Smooth muscle cell (in vitro differentiated cells): ENCODE data around the gene TFAP2A. TPM values are rescaled to one million over a fixed set of nuclear protein-coding genes. Genes with fewer than 3 reads are reported as not detected.

Source experiments
- DNase-seq: peaks from one replicate; lab custom pipeline; 2025; ENCODE audit not compliant: unreplicated experiment; lab: John Stamatoyannopoulos, UW
- H2AFZ ChIP-seq: fragments of 200-600 bp; sonication (generic); 2 replicates; pipeline ENCODE4 v1.6.0; 2016; ENCODE audit warnings: antibody characterized with exemption, low read depth, mild to moderate bottlenecking
- H3F3A ChIP-seq: fragments of 200-600 bp; sonication (generic); 2 replicates; pipeline ENCODE4 v1.6.0; 2017; ENCODE audit warnings: antibody characterized with exemption, low read depth
- H3K27ac ChIP-seq: fragments of 200-600 bp; sonication (generic); 2 replicates; pipeline ENCODE4 v1.5.1; 2016; ENCODE audit warnings: low read depth, mild to moderate bottlenecking
- H3K27me3 ChIP-seq: fragments of 200-600 bp; sonication (generic); 2 replicates; pipeline ENCODE4 v1.6.1; 2016; ENCODE audit warnings: low read depth, mild to moderate bottlenecking
- H3K36me3 ChIP-seq: fragments of 200-600 bp; sonication (generic); 2 replicates; pipeline ENCODE4 v1.5.1; 2016; ENCODE audit warnings: low read depth
- H3K4me1 ChIP-seq: fragments of 200-600 bp; sonication (generic); 2 replicates; pipeline ENCODE4 v1.5.1; 2016; ENCODE audit warnings: low read depth
- H3K4me2 ChIP-seq: fragments of 200-600 bp; sonication (generic); 2 replicates; pipeline ENCODE4 v1.6.0; 2016; ENCODE audit warnings: mild to moderate bottlenecking
- H3K4me3 ChIP-seq: fragments of 200-600 bp; sonication (generic); 2 replicates; pipeline ENCODE4 v1.5.1; 2016; ENCODE audit warnings: mild to moderate bottlenecking
- H3K79me2 ChIP-seq: fragments of 200-600 bp; sonication (generic); 2 replicates; pipeline ENCODE4 v1.6.0; 2016; ENCODE audit warnings: low read depth, mild to moderate bottlenecking
- H3K9ac ChIP-seq: fragments of 200-600 bp; sonication (generic); 2 replicates; pipeline ENCODE4 v1.6.0; 2016; ENCODE audit warnings: low read depth
- H3K9me3 ChIP-seq: fragments of 200-600 bp; sonication (generic); replicated peaks from 2 replicates; pipeline ENCODE4 v1.5.1; 2016; ENCODE audit warnings: low read depth
- H4K20me1 ChIP-seq: fragments of 200-600 bp; sonication (generic); 2 replicates; pipeline ENCODE4 v1.6.0; 2016; ENCODE audit warnings: low read depth
- WGBS: methylation state at CpG from one replicate; pipeline ENCODE4 v1.1.7; 2016; ENCODE audit warnings: low lambda C conversion rate; 5-methylcytosine and 5-hydroxymethylcytosine counted together
- polyA plus RNA-seq: library from polyadenylated mRNA; unstranded; fragments of >200 nt; fragmentation: Nextera tagmentation; extraction: Ambion mirVana; gene quantifications from 2 replicates; pipeline ENCODE4 v1.2.1, GENCODE V29; 2016
- total RNA-seq: library from RNA; depleted of rRNA; stranded (reverse); fragments of >200 nt; gene quantifications from 2 replicates; pipeline ENCODE4 v1.2.3, GENCODE V29; 2014
- TF ChIP-seq, protein P1 (sequence below): fragments of 200-600 bp; sonication (generic); IDR thresholded peaks from 2 replicates; pipeline ENCODE4 v1.5.1; 2017; ENCODE audit warnings: borderline replicate concordance, mild to moderate bottlenecking, antibody characterized with exemption; ENCODE audit not compliant: insufficient read depth, poor library complexity, severe bottlenecking

Gene TFAP2A
- total and polyA plus RNA-seq, 2 experiments from 2014 or later = 10.1 to 13.6 TPM

DNA sequence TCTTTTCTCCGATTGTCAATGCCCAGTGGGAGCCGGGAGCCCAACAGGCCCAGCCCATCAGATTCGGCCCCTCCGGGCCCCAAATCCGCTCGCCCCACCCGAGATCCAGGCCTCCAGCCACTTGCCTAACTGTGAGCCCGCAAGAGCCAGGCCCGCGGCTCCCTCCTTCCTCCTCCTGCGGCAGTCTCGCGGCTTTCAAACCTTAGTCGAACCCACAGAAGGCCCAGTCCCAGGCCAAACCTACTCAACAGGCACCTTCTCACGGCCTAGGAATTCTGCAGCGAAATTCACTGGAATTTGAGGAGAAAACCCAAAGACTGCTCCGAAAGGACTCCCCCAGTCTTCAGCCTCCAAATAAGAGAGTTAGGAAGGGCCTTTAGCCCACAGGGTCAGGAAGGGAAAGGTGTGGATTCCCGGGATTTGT lies 2.8 kb upstream of the TFAP2A start:
- H3K9me3 ChIP-seq = no peaks in the 10 kb centered on the region
- no peaks in the 10 kb centered on the region for H4K20me1 ChIP-seq
- TF ChIP-seq, protein P1, sequence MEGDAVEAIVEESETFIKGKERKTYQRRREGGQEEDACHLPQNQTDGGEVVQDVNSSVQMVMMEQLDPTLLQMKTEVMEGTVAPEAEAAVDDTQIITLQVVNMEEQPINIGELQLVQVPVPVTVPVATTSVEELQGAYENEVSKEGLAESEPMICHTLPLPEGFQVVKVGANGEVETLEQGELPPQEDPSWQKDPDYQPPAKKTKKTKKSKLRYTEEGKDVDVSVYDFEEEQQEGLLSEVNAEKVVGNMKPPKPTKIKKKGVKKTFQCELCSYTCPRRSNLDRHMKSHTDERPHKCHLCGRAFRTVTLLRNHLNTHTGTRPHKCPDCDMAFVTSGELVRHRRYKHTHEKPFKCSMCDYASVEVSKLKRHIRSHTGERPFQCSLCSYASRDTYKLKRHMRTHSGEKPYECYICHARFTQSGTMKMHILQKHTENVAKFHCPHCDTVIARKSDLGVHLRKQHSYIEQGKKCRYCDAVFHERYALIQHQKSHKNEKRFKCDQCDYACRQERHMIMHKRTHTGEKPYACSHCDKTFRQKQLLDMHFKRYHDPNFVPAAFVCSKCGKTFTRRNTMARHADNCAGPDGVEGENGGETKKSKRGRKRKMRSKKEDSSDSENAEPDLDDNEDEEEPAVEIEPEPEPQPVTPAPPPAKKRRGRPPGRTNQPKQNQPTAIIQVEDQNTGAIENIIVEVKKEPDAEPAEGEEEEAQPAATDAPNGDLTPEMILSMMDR = no peak
- H3K27me3 ChIP-seq = peaks cover 100% of the 10 kb centered on the region
- no peak overlapping the region for H2AFZ ChIP-seq
- peak overlapping the region; percentile 90 for H3K4me3 ChIP-seq
- H3K36me3 ChIP-seq = no peaks in the 10 kb centered on the region
- WGBS = 26% methylated on average over 17 of the region's 18 CpGs
- H3K4me1 ChIP-seq = peaks cover 32% of the 10 kb centered on the region
- no peak for DNase-seq
- H3K9ac ChIP-seq = peak overlapping the region; percentile 72
- peak overlapping the region; percentile 88 for H3K4me2 ChIP-seq
- peak overlapping the region; percentile 84 for H3K27ac ChIP-seq
- H3K79me2 ChIP-seq = no peaks in the 10 kb centered on the region
- no peaks in the 10 kb centered on the region for H3F3A ChIP-seq

DNA sequence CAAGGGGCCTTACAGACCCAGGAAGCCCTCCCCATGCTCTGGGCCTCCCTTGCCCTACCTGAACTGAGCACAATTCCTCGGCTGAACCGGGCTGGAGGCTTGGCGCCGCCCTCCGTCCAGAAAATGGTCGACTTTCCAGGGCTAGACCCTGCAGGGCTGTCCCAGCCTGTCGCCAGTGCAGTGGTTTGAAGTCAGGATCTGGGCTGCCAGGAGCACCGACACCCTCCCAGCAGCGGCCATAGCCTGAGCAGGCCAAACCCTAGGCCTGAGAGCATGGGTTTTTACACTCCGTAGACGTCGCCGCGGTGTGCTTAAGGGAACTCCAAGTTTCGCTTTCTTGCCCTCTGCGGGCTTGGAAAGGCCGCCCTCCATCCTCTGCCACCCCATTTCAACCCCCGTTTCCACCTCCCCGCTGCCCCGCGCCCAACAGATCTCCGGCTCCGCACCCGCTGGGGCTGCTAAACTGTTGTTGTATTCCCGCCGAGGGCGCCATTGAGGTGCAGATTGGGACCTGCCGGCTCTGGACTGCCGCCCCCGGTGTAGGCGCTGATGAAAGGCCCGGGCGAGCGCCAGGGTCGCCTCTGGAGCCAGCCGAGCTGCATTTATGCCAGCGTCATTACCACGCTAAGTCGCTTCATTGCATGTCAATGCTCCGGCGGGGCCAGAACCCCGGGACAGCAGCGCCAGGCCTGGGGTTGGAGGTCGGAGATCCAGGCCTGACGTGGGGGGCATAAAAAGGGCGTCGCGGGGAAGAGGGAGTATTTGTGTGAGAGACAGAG lies 2.2 kb upstream of the TFAP2A start:
- no peaks in the 10 kb centered on the region for H3F3A ChIP-seq
- no peaks in the 10 kb centered on the region for H3K9me3 ChIP-seq
- H3K4me2 ChIP-seq = peak overlapping the region; percentile 88
- H4K20me1 ChIP-seq = no peaks in the 10 kb centered on the region
- peak overlapping the region; percentile 39 for H3K9ac ChIP-seq
- peak overlapping the region; percentile 84 for H3K27ac ChIP-seq
- no peak for DNase-seq
- H3K36me3 ChIP-seq = no peaks in the 10 kb centered on the region
- peaks cover 98% of the 10 kb centered on the region for H3K27me3 ChIP-seq
- 12% methylated on average over 47 of the region's 48 CpGs for WGBS
- H3K4me1 ChIP-seq = peaks cover 32% of the 10 kb centered on the region
- no peaks in the 10 kb centered on the region for H3K79me2 ChIP-seq
- H3K4me3 ChIP-seq = peak overlapping the region; percentile 90
- peak overlapping the region; percentile 60 for H2AFZ ChIP-seq
- TF ChIP-seq, protein P1 = no peak

DNA sequence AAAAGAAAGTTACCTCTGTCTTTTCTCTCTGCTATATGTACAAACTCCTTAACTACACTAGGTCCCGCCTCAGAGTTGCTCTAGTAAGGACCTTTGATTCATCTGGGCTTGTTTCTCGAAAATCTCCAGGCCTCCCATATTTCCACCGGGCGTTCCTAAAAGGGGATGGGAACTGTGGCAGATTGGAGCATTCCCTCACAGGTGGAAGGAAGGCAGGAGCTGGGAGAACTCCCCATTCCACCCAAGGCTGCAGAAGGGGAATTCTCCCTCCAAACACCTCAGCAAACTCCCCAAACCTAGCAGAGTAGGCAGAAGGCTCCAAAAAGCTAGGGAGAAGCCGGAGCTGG lies 1.6 kb upstream of the TFAP2A start:
- Histone ChIP-seq H3K27ac (peak overlapping the region; percentile 84), H3F3A (no peaks in the 10 kb centered on the region), H3K4me1 (peaks cover 32% of the 10 kb centered on the region), H3K9ac (no peak overlapping the region), H3K79me2 (no peaks in the 10 kb centered on the region), H3K9me3 (no peaks in the 10 kb centered on the region), H4K20me1 (no peaks in the 10 kb centered on the region), H3K4me3 (peak overlapping the region; percentile 90), H2AFZ (no peak overlapping the region), H3K36me3 (no peaks in the 10 kb centered on the region), H3K27me3 (peaks cover 98% of the 10 kb centered on the region), H3K4me2 (peak overlapping the region; percentile 88)
- no peak for DNase-seq
- WGBS = 34% methylated on average over 5 of the region's 5 CpGs
- TF ChIP-seq, protein P1 = no peak
